OCI-LY1 (cell line): ENCODE results near the gene ZNF212.
A peak's percentile ranks its signal among the peaks of the same experiment; 100 is the strongest.

ENCODE experiments used
- H2AFZ ChIP-seq: fragments of 200-600 bp; sonication (generic), shearing (Covaris generic); 2 replicates; pipeline ENCODE4 v1.6.0; 2014; ENCODE audit warnings: antibody characterized with exemption, mild to moderate bottlenecking, low read length
- H3F3A ChIP-seq: fragments of 200-600 bp; sonication (generic), shearing (Covaris generic); 2 replicates; pipeline ENCODE4 v1.6.0; 2014; ENCODE audit warnings: mild to moderate bottlenecking, antibody characterized with exemption, low read length, moderate library complexity; ENCODE audit not compliant: insufficient read depth
- H3K27ac ChIP-seq: fragments of 200-600 bp; sonication (generic); 2 replicates; pipeline ENCODE4 v1.5.1; 2014; ENCODE audit warnings: low read length, mixed run types, mild to moderate bottlenecking, low read depth; ENCODE audit not compliant: poor library complexity, severe bottlenecking
- H3K27me3 ChIP-seq: fragments of 200-600 bp; sonication (generic); 2 replicates; pipeline ENCODE4 v1.6.0; 2014; ENCODE audit warnings: antibody characterized with exemption, mild to moderate bottlenecking, low read length, moderate library complexity; ENCODE audit not compliant: insufficient read depth
- H3K36me3 ChIP-seq: fragments of 200-600 bp; sonication (generic); 2 replicates; pipeline ENCODE4 v1.6.1; 2014; ENCODE audit warnings: mild to moderate bottlenecking, antibody characterized with exemption, low read length, moderate library complexity, mixed read lengths; ENCODE audit not compliant: insufficient read depth
- H3K4me1 ChIP-seq: fragments of 200-600 bp; sonication (generic); 2 replicates; pipeline ENCODE4 v1.5.1; 2014; ENCODE audit warnings: mild to moderate bottlenecking, low read length, moderate library complexity; ENCODE audit not compliant: insufficient read depth, severe bottlenecking
- H3K4me2 ChIP-seq: fragments of 200-600 bp; sonication (generic), shearing (Covaris generic); 2 replicates; pipeline ENCODE4 v1.6.1; 2014; ENCODE audit warnings: low read length
- H3K4me3 ChIP-seq: fragments of 200-600 bp; sonication (generic); 2 replicates; pipeline ENCODE4 v1.5.1; 2014; ENCODE audit warnings: low read length, low read depth, mild to moderate bottlenecking, mixed read lengths; ENCODE audit not compliant: poor library complexity, severe bottlenecking
- H3K79me2 ChIP-seq: fragments of 200-600 bp; shearing (Covaris generic); 2 replicates; pipeline ENCODE4 v1.6.1; 2016; ENCODE audit warnings: mixed run types, low read length, mixed read lengths; ENCODE audit not compliant: insufficient read depth
- H3K9ac ChIP-seq: fragments of 200-600 bp; sonication (generic), shearing (Covaris generic); 2 replicates; pipeline ENCODE4 v1.6.1; 2014; ENCODE audit warnings: mild to moderate bottlenecking, low read length, mixed read lengths
- H3K9me2 ChIP-seq: fragments of 200-600 bp; sonication (generic), shearing (Covaris generic); 2 replicates; pipeline ENCODE4 v1.6.1; 2014; ENCODE audit warnings: low read depth, mild to moderate bottlenecking, low read length, mixed read lengths
- H3K9me3 ChIP-seq: fragments of 200-600 bp; shearing (Covaris generic); 2 replicates; pipeline ENCODE4 v1.6.1; 2014; ENCODE audit warnings: low read length, mixed read lengths
- H4K20me1 ChIP-seq: fragments of 200-600 bp; sonication (generic), shearing (Covaris generic); 2 replicates; pipeline ENCODE4 v1.6.0; 2016; ENCODE audit warnings: mild to moderate bottlenecking, low read length; ENCODE audit not compliant: insufficient read depth
- EZH2 ChIP-seq: fragments of 200-600 bp; sonication (generic), shearing (Covaris generic); IDR thresholded peaks from 2 replicates; pipeline ENCODE4 v1.8.0; 2017; ENCODE audit warnings: borderline replicate concordance, mixed run types, mild to moderate bottlenecking, antibody characterized with exemption, low read length, moderate library complexity, mixed read lengths
- TF ChIP-seq, protein P1 (sequence below): fragments of 200-600 bp; sonication (generic), shearing (Covaris generic); IDR thresholded peaks from 2 replicates; pipeline ENCODE4 v1.5.1; 2017; ENCODE audit warnings: mild to moderate bottlenecking, antibody characterized with exemption, low read length, moderate library complexity, mixed read lengths

Gene ZNF212

DNA sequence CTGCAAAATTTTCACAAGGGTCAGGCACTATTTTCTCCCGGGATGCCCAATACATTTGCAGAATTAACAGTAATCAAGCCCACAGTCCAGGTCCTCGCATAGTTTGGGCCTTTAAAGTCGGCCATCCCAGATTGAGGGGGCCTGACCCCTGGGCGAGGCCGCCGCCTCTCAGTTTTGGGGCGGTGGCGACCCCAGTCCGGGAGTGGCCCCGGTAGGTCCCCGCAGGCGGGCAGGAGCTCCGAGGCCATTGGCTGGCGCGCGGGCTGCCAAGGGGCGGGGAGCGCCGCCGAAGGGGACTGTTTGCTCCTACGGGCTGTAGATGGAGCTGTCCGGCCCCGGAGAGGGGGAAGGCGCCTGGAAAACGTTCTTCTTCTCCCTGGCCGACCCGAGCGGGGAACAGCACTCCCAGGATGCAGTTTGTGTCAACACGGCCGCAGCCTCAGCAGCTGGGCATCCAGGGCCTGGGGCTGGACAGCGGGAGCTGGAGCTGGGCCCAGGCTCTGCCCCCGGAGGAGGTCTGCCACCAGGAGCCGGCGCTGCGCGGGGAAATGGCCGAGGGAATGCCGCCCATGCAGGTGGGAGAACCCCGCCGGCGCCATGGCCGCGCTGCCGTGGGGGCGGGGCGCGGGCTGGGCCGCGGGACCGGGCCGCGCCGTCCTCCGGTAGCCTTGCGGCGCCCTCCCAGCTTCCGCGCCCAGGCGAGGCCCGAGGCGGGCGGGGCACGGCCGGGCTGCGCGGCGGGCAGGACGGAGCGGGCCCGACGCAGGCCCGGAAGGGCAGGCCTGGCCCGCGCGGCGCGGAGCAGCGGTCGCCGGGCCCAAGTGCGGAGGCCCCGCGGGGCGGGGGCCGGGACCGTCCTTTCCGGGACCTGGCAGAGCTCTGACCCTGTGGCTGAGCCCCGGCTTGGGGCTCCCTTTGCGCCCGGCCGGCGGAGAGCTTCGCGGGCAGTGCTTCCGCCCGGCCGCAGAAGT lies 44.0 kb upstream of the ZNF212 start, which contains the start of gene ZNF282:
ZNF282 (plus strand) TSS at position 367 of the 971 bp plus-strand sequence; CDS start at position 411, 44 bp downstream.
- H3K4me2 ChIP-seq, result peak within 1 kb of the TSS; percentile 77
- H3K4me3 ChIP-seq, result peak within 1 kb of the TSS; percentile 73
- H3K9me3 ChIP-seq, result no peaks in the 10 kb centered on the region
- peak within 1 kb of the TSS; percentile 8 for H3K27ac ChIP-seq
- peak within 1 kb of the TSS; percentile 14; the same call in 1 of the 2 replicates for H2AFZ ChIP-seq
- peak within 1 kb of the TSS; percentile 84 for H3K9ac ChIP-seq
- peaks cover 22% of the 10 kb centered on the region for H3K36me3 ChIP-seq
- H3K27me3 ChIP-seq, result 0 out of 2 replicates have a peak, but pooled peaks cover 4% of the 10 kb centered on the region
- no peaks in the 10 kb centered on the region for H3F3A ChIP-seq
- H3K79me2 ChIP-seq, result no peaks in the 10 kb centered on the region
- TF ChIP-seq, protein P1, sequence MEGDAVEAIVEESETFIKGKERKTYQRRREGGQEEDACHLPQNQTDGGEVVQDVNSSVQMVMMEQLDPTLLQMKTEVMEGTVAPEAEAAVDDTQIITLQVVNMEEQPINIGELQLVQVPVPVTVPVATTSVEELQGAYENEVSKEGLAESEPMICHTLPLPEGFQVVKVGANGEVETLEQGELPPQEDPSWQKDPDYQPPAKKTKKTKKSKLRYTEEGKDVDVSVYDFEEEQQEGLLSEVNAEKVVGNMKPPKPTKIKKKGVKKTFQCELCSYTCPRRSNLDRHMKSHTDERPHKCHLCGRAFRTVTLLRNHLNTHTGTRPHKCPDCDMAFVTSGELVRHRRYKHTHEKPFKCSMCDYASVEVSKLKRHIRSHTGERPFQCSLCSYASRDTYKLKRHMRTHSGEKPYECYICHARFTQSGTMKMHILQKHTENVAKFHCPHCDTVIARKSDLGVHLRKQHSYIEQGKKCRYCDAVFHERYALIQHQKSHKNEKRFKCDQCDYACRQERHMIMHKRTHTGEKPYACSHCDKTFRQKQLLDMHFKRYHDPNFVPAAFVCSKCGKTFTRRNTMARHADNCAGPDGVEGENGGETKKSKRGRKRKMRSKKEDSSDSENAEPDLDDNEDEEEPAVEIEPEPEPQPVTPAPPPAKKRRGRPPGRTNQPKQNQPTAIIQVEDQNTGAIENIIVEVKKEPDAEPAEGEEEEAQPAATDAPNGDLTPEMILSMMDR, result peak; percentile 67
- TF ChIP-seq EZH2, result no peak
- no peaks in the 10 kb centered on the region for H3K9me2 ChIP-seq
- H3K4me1 ChIP-seq, result peaks cover 16% of the 10 kb centered on the region
- no peaks in the 10 kb centered on the region for H4K20me1 ChIP-seq

DNA sequence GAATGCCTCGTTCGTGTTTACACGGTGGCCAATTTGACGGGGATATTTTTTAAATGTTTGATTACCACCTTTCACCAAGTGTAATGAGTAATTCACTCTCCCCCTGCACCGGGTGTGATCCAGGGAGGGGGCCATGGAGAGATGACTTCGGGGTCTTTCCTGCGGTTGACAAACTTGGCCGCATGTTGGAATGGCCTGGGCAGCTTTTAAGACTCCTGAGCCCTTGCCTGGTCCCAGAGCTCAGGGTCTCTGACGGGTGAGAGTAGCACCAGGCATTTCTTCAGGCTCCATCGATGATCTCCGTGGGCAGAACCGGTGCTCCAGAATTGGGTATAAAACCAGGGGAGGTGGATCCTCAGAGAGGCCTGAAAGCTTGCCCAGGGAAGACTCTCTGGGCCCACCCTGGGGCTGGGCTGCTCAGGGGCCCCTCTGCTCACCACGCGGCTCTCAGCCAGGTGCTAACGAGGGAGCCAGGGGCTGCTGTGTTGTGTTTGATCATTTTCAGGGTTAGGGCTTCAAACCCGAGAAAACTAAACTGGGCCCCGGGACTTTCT lies 43.2 kb upstream of the ZNF212 start:
- Histone ChIP-seq H3K79me2 (no peaks in the 10 kb centered on the region), H3K27ac (peak overlapping the region; percentile 8), H3K9ac (peak overlapping the region; percentile 66), H4K20me1 (no peaks in the 10 kb centered on the region), H2AFZ (no peak overlapping the region), H3K4me3 (peak overlapping the region; percentile 73), H3K36me3 (peaks cover 28% of the 10 kb centered on the region), H3K27me3 (0 out of 2 replicates have a peak, but pooled peaks cover 4% of the 10 kb centered on the region), H3K4me2 (peak overlapping the region; percentile 76), H3K9me3 (no peaks in the 10 kb centered on the region), H3K4me1 (peaks cover 16% of the 10 kb centered on the region), H3F3A (no peaks in the 10 kb centered on the region), H3K9me2 (no peaks in the 10 kb centered on the region)
- TF ChIP-seq, protein P1, result no peak
- no peak for TF ChIP-seq EZH2

DNA sequence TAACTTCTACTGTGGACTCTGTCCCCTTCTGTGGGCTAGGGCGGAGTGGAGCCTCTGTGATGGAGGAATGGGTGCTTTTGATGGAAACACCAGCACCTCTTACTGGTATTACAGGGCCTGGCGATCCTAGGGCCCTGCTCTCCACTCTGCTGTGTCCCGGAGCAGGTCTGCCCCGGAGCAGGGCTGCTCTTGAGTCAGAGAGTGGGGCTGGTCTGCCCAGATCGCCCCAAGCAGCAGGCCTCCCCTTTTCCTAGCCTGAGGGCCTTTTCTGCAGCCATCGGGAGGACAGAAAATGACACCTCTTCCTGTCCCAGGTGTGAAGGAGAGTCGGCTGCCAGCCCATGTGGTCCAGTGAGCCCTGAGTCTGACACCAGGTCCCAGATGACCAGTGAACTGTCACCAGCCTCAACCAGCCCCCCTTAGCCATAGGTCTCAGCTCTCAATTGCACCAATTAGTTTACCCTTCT lies 42.7 kb upstream of the ZNF212 start:
- H2AFZ ChIP-seq, result no peak overlapping the region
- 0 out of 2 replicates have a peak, but pooled peaks cover 2% of the 10 kb centered on the region for H3K27me3 ChIP-seq
- peaks cover 16% of the 10 kb centered on the region for H3K4me1 ChIP-seq
- H3F3A ChIP-seq, result no peaks in the 10 kb centered on the region
- peak overlapping the region; percentile 73 for H3K4me3 ChIP-seq
- no peaks in the 10 kb centered on the region for H3K9me3 ChIP-seq
- peak overlapping the region; percentile 66 for H3K9ac ChIP-seq
- TF ChIP-seq EZH2, result no peak
- TF ChIP-seq, protein P1, result no peak
- H4K20me1 ChIP-seq, result no peaks in the 10 kb centered on the region
- H3K27ac ChIP-seq, result peak overlapping the region; percentile 8
- peaks cover 33% of the 10 kb centered on the region for H3K36me3 ChIP-seq
- no peaks in the 10 kb centered on the region for H3K79me2 ChIP-seq
- peak overlapping the region; percentile 76 for H3K4me2 ChIP-seq
- H3K9me2 ChIP-seq, result no peaks in the 10 kb centered on the region
